Uterus (tissue), 2 donors: ENCODE data around the gene EFEMP2.

Source experiments
- POLR2A ChIP-seq, 2 donors: fragments of 450-650 bp; IDR thresholded peaks; one replicate each; pipeline ENCODE4 v1.6.1; 2016; ENCODE audit warnings: antibody characterized with exemption in 2 of 2, mild to moderate bottlenecking in 1 of 2, moderate library complexity in 1 of 2
- TF ChIP-seq, protein P1 (sequence below), 4 experiments: fragments of 200-600 bp in 2 of 4; fragments of 450-650 bp in 2 of 4; sonication (generic) in 2 of 4; IDR thresholded peaks; one replicate each; pipeline ENCODE4 v1.5.1; 2016 to 2019; ENCODE audit warnings: antibody characterized with exemption in 4 of 4, mild to moderate bottlenecking in 2 of 4, moderate library complexity in 1 of 4

DNA sequence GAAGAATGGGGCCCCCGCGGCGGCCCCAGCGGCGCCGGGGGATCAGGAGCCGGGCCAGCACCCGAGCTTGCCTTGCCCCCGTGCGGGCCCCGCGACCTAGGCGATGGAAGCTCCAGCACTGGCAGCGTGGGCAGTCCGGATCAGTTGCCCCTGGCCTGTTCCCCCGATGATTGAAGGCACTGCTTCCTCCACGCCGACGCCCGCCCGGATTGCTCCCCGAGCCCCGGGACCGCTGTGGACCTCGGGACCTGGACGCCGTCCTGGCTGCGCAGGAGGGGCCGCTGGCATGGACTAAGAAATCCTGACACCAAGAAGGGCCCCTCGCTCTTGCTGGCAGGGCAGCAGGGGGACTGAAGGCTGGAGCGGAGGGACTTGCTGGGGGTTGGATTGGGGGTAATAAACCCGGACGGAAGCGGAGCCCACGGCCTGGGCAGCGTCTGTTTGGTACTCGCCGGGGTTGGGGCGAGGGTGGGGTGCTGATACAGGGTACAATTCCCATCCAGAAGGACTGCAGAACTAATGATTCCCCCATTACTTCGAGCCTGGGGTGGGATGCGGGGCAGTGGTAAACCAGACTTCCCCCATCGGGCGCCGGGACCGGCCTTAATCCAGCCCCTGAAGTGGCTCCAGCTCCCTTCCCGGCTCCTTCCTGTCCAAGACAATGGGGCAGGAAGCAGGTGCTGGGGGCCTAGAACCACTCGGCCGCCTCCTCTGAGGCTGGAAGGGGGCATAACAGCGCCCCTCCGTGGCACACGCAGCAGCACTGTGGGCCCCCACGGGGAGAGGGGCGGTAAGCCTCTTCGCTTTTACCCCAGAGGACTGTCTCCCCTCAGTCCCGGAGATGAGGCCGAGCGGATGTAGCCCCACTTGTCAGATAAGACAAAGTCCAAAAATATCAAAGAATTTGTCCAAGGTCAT, 18.9 kb upstream of the EFEMP2 start:
- TF ChIP-seq, protein P1, sequence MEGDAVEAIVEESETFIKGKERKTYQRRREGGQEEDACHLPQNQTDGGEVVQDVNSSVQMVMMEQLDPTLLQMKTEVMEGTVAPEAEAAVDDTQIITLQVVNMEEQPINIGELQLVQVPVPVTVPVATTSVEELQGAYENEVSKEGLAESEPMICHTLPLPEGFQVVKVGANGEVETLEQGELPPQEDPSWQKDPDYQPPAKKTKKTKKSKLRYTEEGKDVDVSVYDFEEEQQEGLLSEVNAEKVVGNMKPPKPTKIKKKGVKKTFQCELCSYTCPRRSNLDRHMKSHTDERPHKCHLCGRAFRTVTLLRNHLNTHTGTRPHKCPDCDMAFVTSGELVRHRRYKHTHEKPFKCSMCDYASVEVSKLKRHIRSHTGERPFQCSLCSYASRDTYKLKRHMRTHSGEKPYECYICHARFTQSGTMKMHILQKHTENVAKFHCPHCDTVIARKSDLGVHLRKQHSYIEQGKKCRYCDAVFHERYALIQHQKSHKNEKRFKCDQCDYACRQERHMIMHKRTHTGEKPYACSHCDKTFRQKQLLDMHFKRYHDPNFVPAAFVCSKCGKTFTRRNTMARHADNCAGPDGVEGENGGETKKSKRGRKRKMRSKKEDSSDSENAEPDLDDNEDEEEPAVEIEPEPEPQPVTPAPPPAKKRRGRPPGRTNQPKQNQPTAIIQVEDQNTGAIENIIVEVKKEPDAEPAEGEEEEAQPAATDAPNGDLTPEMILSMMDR (IDR thresholded peaks at IDR 0.05): peak in 2 of 4 experiments; percentile 17 to 48
- no peak for TF ChIP-seq POLR2A (IDR thresholded peaks at IDR 0.05)
